Activated naive CD4-positive, alpha-beta T cell treated with anti-CD3 and anti-CD28 coated beads, Interleukin-2, amount 50 U/mL, for 72 hours (primary cell): ENCODE measurements around the gene AUNIP. TPM values are rescaled to one million over a fixed set of nuclear protein-coding genes. Genes with fewer than 3 reads are reported as not detected.

Source experiments
- ATAC-seq, 2 donors: fragments of 150-1000 bp; cut with Tn5 transposase; 2 replicates each; pipeline ENCODE4 v1.10.0; 2021; ENCODE audit warnings: mild to moderate bottlenecking in 2 of 2, moderate library complexity in 2 of 2
- DNase-seq, 2 donors: peaks; one replicate each; pipeline ENCODE4 v3.0.0; 2021 to 2022; ENCODE audit warnings: low spot score in 2 of 2
- H3K27ac Mint-ChIP-seq, 2 donors: one replicate each; pipeline ENCODE4 v1.8.0; 2022; ENCODE audit warnings: mild to moderate bottlenecking in 2 of 2, mixed read lengths in 2 of 2
- H3K36me3 Mint-ChIP-seq, 2 donors: one replicate each; pipeline ENCODE4 v1.8.0; 2022; ENCODE audit warnings: mixed read lengths in 2 of 2
- H3K9me3 Mint-ChIP-seq, 2 donors: one replicate each; pipeline ENCODE4 v1.8.0; 2022; ENCODE audit warnings: mixed read lengths in 2 of 2
- total RNA-seq, 2 donors: library from RNA; stranded (reverse); gene quantifications; one replicate each; pipeline ENCODE4 v1.2.3, GENCODE V29; 2022

AUNIP gene
- total RNA-seq, 2 donors from 2014 or later: 8.6 to 10.6 TPM

DNA sequence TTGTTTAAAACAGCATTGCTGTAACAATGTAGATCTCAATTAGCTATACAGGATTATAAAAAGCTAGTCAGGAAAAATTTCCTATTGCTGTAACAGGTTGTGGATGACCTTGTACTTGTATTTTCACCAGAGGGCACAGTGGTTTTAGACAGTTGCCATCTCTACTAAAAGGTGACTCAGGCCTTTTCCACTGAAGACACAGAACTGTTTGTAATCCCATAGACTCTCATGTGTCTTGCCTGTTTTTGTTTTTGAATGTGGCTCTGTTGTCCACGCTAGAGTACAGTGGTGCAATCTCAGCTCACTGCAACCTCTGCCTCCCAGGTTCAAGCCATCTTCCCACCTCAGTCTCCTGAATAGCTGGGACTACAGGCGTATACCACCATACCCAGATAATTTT lies 33.7 kb downstream of the AUNIP start:
- ATAC-seq (no peak), DNase-seq (no peak)
- no peak overlapping the region for H3K27ac Mint-ChIP-seq
- peaks cover 24% of the 10 kb centered on the region in 2 donors for H3K36me3 Mint-ChIP-seq
- no peaks in the 10 kb centered on the region for H3K9me3 Mint-ChIP-seq

DNA sequence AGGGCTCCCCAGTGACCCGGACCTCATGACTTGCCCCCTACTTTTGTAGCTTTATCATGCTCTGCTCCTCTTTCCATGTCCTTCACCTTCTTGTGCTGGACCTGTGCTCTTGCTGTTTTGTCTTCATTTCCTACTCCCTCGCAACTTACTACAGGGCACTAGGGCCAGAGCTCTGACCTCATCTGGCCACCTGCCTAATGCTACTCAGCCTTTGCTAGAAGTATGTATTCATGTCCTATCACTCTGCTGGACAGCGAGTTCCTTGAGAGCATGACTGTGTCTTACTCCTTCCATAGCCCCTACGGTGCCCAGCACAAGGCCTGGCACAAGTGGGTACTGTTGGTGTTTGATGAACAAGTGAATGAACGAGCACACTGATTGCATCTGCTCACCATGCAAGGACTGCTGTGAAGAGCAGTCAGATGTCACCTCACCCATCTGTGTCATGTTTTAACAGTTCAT lies 37.6 kb downstream of the AUNIP start:
- DNase-seq: no peak
- no peak for ATAC-seq
- peak overlapping the region; percentile 90 to 96 for H3K27ac Mint-ChIP-seq
- H3K36me3 Mint-ChIP-seq: peaks cover 21 to 27% of the 10 kb centered on the region in 2 donors
- H3K9me3 Mint-ChIP-seq: no peaks in the 10 kb centered on the region

DNA sequence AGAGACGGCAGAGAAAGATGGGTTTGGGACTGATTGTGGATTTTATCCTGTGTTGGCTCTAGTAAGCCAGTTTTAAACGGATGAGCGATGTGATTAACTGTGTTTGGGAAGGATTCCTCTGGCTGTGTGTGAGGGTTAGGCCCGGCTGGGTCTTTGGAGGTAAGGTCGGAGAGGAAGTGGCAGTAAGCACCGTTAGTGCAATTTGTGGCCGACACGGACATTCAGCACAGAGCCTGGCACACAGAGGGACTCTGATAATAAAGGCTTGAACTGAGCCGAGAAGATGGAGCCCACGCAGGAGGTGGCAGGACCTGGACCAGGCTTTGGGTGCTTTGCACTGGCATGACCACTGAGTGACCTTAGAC lies 38.2 kb downstream of the AUNIP start:
- no peak for DNase-seq
- peak overlapping the region; percentile 90 to 96 for H3K27ac Mint-ChIP-seq
- no peaks in the 10 kb centered on the region for H3K9me3 Mint-ChIP-seq
- H3K36me3 Mint-ChIP-seq: peaks cover 21 to 27% of the 10 kb centered on the region in 2 donors
- no peak for ATAC-seq

DNA sequence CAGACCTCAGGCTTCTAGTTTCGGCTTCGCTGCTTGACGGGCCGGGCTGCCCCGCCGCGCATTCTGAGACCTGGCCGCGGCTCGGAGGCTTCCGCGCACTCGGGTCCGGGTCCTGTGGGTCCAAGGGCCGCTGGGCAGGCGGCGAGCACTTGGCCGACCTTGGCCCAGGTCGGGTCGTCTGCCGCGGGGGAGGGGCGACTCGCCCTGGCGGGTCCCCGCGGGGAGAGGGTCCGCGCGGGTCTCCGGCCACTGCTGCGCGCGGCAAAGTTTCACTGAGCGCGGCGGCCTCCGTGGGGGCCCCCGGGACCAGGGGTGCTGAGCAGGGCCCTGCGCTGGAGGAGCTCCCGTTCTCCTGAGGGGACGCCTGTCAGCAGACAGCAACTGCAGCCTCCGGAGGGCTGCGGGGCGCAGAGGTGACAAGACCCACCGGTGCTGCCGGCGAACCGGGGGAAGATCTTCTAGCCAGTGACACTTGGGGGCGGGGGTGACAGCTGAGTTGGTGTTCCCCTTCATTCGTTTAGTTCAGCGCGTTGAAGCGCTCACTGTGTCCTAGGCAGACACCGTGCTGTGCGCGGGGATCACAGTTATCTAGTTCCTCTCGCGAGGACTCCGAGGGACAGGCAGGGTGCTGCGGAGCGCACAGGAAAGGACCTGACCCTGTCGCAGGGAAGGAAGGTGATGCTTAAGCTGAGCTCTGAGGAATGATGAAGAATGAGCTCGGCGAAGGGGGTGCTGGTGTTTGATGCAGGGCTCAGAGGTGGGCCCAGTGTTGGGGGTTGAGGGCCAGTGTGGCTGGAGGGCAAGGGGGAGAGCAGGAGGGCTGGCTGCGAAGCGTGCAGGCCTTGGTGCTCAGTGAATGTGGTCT lies 38.8 kb downstream of the AUNIP start:
- DNase-seq: peak; percentile 72 to 79
- ATAC-seq: peak; percentile 72 to 74
- H3K27ac Mint-ChIP-seq: peak overlapping the region; percentile 90 to 96
- no peaks in the 10 kb centered on the region for H3K9me3 Mint-ChIP-seq
- peaks cover 21 to 27% of the 10 kb centered on the region in 2 donors for H3K36me3 Mint-ChIP-seq

DNA sequence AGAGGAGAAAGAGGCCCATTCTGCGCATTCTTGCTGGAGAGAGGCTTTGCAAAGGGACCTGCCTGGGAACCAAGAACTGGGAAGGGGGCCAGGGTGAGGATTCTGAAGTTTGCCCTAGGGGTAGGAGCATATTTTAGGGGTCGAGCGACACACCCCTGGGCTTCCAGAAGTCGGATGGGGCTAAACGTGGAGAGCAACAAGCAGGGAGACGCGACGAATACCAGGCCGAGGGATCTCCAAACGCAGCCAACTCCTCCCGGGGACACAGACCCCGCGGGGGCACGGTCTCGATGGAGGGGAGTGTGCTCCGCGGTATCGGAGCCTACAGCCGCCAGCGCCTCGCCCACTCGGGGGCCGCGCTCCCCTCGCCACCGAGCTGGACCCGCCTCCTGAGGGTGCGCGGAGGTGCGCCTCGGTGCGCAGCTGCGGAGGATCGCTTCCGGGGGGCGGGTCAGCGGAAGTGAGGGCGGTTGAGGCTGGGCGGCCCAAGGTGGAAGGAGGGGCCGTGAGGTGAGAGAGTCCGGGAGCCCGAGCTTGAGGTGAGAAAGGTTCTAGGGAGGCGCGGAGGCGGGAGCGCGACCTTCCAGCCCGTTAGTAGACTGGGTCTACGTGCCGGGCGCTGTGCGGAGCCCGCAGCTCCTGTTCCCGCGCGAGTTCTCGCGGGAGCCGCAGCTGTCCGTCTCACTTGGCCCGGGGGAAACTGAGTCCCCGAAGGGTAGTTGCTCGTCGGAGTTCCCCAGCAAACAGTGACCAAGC lies 39.6 kb downstream of the AUNIP start, which contains the start of gene MTFR1L:
TSS of gene MTFR1L (plus strand) at position 464 of the 756 bp plus-strand sequence. CDS start 3,151 bp downstream, outside the sequence.
- peak; percentile 92 to 94 for DNase-seq
- Mint-ChIP-seq H3K9me3 (no peaks in the 10 kb centered on the region), H3K27ac (peak within 1 kb of the TSS; percentile 90 to 98), H3K36me3 (peaks cover 21 to 27% of the 10 kb centered on the region in 2 donors)
- peak; percentile 90 to 91 for ATAC-seq

DNA sequence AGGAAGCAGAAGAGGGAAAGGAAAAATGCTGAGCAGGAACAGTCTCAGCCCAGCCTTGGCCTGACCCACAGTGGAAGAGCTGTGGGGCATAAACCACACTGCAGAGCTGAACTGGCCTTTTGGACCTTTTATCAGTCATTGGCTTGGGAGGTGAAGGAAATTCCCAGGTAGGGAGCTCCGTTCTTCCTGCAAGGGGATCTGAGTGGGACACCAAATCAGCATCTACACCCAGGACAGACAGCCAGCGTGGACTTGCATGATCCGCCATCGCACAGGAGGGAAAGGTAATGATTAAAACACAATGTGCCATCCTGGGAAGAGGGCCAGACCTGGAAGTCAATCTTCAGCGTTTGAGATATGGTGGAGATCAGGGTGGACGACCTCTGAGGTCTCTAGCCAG lies 40.7 kb downstream of the AUNIP start:
- Mint-ChIP-seq H3K36me3 (peaks cover 21 to 27% of the 10 kb centered on the region in 2 donors), H3K9me3 (no peaks in the 10 kb centered on the region)
- no peak for DNase-seq

DNA sequence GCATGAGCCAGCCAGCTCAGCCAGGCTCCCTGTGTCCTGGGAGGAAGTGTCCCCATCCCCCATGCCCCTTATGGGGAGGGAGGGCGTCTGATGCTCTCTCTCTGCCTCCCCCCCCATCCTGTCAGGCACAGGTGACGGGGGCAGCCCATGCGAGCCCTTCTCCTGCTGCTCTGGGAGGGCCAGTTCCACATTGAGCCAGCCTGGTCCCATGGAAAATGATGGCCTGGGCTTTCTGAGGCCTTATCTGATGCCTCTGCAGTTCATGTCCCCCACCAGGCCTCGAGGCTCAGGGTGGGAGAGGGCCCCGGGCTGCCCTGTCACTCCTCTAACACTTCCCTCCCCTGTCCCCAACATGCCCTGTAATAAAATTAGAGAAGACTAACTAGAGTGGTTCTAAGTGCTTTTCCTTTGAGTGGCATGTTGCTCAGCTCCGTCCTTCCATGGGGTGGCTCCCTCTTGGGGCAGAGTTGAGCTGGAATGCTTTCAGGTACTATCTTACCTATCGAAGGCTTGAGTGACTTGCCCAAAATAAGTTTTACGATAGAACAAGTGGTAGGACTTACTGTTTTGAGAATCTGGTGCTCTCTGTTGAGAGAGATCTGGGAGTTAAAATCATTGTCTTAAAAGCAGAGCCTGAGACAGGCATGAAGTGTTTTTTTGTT lies 41.3 kb downstream of the AUNIP start:
- DNase-seq (no peak), ATAC-seq (no peak)
- no peaks in the 10 kb centered on the region for H3K9me3 Mint-ChIP-seq
- peaks cover 21 to 27% of the 10 kb centered on the region in 2 donors for H3K36me3 Mint-ChIP-seq
- H3K27ac Mint-ChIP-seq: peak overlapping the region; percentile 70 to 90

More for the DNA sequence above, 40.7 kb downstream of the AUNIP start:
- peak overlapping the region; percentile 90 to 98 for H3K27ac Mint-ChIP-seq
- no peak for ATAC-seq

DNA sequence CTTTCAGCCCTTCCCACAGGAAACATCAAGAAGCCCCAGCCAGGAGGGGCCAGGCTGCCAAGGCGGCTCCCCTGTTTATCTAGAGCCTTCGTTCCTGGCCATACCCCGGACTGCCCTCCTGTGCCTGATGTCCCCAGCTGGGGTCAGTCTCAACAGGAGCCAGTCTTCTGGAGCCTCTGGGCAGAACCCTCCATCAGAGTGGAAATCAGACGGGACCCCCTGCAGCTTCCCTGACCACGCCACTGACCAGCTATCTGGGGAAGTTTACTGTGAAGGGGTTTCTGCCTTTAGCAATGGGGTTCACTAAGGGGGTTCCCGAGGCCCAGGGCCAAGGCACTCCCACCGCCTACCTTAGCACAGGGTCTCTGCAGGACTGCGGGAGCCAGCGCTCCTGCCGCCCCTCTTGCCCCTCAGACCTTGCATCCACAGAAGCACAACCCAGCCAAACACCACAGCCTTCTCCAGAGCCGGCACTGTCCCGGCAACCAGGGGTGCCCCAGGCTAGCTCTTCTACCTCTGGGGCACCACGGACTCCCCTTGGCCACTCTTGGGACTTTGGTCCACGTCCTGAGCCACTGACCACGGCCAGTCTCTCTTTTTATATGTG lies 43.0 kb downstream of the AUNIP start:
- peaks cover 14 to 16% of the 10 kb centered on the region in 2 donors for H3K36me3 Mint-ChIP-seq
- H3K27ac Mint-ChIP-seq: peak overlapping the region in 1 of 2 donors; percentile 22
- H3K9me3 Mint-ChIP-seq: no peaks in the 10 kb centered on the region
- no peak for ATAC-seq
- DNase-seq: no peak

DNA sequence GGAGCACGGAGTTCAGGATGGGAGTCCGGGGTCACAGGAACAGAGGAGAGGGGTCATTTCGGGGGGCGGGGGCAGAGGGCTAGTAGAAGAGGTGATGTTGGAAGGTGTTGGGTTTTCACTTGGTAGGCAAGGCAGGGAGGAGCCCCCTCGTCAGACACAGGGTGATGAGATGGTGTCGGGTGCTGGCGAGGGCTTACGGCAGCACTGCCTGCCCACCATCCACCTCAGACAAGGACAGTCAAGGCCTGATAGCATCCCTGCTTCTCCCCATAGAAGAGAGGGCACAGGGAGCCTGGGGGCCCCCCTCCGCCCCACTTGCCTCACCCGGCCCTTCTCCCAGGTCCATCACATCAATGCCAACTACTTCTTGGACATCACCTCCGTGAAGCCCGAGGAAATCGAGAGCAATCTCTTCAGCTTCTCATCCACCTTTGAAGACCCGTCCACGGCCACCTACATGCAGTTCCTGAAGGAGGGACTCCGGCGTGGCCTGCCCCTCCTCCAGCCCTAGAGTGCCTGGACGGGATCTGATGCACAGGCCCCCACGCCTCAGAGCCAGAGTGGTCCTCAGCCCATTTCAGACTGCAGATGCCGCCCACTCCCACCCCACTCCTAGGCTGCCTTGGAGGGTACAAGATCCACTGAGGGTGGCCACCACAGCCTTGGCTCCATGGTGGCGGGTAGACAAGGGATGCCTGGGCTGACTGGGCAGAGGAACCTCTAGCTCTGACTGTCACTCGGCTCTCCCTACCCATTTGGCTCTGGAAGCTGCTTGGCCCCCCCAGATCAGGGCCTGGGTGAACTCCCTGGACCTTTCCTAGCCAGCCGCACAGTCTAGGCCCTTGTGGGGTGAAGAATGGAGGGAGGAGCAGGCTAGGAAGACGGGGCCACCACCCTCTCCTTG lies 43.8 kb downstream of the AUNIP start:
- ATAC-seq: no peak
- H3K27ac Mint-ChIP-seq: peak overlapping the region in 1 of 2 donors; percentile 53
- peaks cover 6 to 8% of the 10 kb centered on the region in 2 donors for H3K36me3 Mint-ChIP-seq

DNA sequence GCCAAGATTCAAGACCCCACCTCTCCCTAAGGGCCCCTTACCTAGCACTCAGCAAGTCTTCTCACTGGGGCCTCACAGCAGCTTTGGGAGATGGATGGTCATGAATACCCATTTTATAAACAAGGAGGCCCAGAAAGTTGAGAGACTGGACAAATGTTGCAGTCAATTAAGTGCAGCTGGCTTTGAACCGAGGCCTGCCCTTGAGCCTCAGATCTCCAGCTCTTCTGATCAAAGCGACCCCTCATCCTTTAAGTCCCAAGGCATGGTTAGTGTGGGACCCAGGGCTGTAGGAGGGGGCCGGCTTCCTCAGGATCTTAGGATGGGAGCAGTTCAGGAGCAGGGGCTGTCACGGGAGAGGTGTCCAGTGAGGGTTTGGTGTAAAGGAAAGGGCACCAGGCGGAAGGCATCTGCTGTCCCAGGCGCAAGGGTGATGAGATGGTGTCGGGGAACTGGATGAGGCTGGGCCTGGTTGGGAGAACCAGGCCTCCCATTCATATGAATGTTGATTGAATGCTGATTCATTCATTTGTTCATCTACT lies 44.6 kb downstream of the AUNIP start:
- H3K36me3 Mint-ChIP-seq: peaks cover 5 to 8% of the 10 kb centered on the region in 2 donors
- H3K9me3 Mint-ChIP-seq: no peaks in the 10 kb centered on the region
- ATAC-seq (no peak), DNase-seq (no peak)
- peak overlapping the region in 1 of 2 donors; percentile 53 for H3K27ac Mint-ChIP-seq

More for the DNA sequence above, 43.8 kb downstream of the AUNIP start:
- no peaks in the 10 kb centered on the region for H3K9me3 Mint-ChIP-seq
- no peak for DNase-seq

DNA sequence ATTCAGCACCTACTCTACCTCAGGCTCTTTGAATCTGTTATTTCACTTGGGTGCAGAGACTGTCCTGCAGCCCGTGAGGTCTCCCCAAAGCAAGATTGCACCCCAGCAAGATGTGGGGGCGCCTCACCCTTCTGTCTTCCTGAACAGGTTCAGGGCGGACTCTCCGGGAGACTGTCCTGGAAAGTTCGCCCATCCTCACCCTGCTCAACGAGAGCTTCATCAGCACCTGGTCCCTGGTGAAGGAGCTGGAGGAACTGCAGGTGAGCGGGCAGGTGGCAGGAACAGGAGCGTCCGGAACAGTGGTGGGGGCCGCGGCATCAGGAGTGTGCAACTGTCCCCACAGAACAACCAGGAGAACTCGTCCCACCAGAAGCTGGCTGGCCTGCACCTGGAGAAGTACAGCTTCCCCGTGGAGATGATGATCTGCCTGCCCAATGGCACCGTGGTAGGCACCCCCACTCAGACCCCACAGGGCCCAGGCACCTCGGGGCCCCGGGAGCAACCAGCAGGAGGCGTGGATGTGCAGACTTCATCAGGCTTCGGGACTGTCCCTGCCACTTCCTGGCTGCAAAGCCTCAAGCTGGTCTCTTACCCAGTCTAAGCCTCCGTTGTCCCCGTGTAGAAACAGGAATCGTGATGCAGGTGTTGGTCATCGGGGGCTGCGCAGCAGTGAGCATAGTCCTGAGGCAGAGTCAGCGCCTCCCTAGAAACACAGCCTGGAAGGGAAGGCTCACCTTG lies 45.4 kb downstream of the AUNIP start:
- peak in 1 of 2 donors; percentile 25 for ATAC-seq
- Mint-ChIP-seq H3K36me3 (peaks cover under 1% of the 10 kb centered on the region in 2 donors), H3K27ac (peak overlapping the region in 1 of 2 donors; percentile 53), H3K9me3 (no peaks in the 10 kb centered on the region)
- peak in 1 of 2 donors; percentile 54 for DNase-seq

DNA sequence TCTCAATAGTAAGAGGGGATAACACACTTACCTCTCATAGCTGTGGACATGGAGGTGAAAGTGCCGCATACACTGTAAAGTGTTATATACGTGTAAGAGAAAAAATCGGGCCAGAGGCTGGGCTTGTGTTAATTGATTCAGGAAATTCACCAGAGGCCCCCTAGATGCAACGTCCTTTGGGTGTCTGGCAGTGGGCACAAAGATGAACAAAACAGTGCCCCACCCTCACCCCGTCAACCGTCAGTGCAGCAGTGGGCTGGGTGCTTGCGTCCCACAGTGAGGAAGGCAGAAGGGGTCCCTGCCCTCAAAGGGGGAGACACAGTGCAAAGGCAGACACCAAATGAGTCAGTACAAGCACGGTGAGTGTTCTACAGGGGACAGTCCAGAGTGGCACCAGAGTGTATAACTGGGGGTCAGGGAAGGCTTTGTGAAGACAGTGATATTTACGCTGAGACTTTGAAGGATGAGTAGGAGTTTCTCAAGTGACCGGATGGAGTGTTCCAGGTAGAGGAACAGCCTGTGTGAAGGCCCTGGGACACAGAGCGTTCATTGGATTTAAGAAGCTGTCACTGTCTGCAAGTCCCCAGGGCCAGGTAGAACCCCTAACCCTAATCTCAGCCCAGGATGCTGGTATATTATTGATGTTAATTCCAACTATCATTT lies 46.1 kb downstream of the AUNIP start:
- DNase-seq: no peak
- Mint-ChIP-seq H3K9me3 (no peaks in the 10 kb centered on the region), H3K27ac (no peak overlapping the region), H3K36me3 (no peaks in the 10 kb centered on the region)
- no peak for ATAC-seq

DNA sequence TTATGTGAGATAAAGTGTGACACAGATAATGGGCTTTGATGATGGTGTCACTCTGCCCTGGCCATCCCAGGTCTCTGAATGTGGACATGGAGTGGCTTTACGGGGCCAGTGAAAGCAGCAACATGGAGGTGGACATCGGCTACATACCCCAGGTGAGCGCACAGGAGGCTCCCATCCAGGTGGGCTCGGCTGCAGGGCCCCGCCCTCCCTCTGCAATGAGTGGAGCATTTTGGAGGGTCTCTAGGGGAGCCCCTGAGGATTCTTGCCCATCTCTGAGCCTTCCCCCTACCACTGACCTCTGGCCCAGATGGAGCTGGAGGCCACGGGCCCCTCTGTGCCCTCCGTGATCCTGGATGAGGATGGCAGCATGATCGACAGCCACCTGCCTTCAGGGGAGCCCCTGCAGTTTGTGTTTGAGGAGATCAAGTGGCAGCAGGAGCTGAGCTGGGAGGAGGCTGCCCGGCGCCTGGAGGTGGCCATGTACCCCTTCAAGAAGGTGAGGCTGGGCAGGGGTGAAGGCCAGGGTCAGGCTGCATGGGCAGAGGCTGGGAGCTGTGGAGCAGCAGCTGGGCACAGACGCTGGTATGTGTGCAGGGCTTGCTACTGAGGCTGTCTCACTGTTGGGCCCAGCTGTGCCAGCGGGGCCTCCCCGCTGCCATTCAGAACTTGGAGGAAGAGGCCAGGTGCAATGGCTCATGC lies 47.7 kb downstream of the AUNIP start:
- no peaks in the 10 kb centered on the region for H3K9me3 Mint-ChIP-seq
- peak overlapping the region in 1 of 2 donors; percentile 74 for H3K27ac Mint-ChIP-seq
- no peaks in the 10 kb centered on the region for H3K36me3 Mint-ChIP-seq
- ATAC-seq: no peak
- no peak for DNase-seq
